ENCODE data around the gene PNPLA7.
"Not testable (repeated sequence)": the region's sequence is repeated elsewhere in the genome, so short reads cannot be mapped to it uniquely, and the experiment has no call there.

Gene PNPLA7

DNA sequence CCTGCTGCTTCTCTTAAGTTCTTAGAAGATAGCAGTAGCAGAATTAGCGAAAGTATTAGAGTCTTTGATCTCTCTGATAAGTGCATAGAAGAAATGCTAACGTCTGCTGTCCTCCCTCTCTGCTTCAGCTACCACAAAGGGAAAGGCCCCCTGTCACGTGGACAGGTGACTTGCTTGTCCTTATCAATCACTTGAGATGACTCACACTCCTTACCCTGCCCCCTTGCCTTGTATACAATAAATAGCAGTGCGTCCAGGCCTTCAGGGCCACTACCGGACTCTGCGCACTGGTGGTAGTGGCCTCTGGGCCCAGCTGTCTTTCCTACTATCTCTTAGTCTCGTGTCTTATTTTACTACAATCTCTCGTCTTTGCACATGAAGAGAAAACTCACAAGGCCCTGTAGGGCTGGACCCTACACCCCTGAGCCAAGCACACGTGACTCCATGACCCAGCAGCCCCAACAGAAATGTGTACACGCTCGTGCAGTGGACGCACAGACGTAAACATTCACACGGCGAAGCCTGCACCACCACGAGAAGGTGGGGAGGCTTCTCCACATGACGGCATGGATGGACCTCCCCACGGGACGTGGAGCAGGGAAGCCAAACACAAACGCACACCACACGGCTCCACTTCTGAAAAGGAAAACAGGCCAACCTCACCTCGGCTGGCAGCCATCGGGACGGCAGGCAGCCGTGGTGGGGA is 38.3 kb downstream of the PNPLA7 start:
- DNase-seq: no peak

DNA sequence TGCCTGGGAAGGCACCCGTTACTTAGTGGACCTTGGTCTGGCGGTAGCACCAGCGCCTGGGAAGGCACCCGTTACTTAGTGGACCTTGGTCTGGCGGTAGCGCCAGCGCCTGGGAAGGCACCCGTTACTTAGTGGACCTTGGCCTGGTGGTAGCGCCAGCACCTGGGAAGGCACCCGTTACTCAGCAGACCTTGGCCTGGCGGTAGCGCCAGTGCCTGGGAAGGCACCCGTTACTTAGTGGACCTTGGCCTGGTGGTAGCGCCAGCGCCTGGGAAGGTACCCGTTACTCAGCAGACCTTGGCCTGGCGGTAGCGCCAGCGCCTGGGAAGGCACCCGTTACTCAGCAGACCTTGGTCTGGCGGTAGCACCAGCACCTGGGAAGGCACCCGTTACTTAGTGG is 39.1 kb downstream of the PNPLA7 start:
- DNase-seq: not testable (repeated sequence)

DNA sequence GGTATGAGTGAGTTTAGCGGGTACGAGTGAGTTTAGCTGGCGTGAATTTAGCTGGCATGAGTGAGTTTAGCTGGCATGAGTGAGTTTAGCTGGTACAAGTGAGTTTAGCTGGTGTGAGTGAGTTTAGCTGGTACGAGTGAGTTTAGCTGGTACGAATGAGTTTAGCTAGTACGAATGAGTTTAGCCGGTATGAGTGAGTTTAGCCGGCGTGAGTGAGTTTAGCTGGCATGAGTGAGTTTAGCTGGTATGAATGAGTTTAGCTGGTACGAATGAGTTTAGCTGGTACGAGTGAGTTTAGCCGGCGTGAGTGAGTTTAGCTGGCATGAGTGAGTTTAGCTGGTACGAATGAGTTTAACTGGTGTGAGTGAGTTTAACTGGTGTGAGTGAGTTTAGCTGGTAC is 41.0 kb downstream of the PNPLA7 start:
- no peak for DNase-seq

DNA sequence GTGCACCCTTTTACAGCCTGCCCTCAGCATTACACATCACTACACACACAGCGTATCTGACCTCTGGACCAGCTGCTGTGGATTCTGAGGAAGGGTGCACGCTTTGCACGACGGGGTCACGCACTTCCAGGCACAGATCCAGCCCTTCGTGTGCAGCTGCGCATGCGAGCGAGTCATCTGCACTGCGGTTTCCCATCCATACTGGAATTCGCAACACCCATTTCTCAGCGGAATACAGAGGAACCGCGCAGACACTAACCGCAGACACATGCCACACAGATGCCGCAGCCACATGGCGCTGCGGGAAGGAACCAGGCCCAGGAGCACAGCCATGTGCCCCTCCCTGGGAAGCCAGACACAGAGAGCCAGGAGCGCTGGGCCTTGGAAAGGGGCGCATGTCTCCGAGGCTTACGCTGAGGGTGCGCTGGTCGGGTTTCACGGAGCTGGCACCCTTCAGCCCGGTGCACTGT is 43.5 kb downstream of the PNPLA7 start:
- DNase-seq: no peak

DNA sequence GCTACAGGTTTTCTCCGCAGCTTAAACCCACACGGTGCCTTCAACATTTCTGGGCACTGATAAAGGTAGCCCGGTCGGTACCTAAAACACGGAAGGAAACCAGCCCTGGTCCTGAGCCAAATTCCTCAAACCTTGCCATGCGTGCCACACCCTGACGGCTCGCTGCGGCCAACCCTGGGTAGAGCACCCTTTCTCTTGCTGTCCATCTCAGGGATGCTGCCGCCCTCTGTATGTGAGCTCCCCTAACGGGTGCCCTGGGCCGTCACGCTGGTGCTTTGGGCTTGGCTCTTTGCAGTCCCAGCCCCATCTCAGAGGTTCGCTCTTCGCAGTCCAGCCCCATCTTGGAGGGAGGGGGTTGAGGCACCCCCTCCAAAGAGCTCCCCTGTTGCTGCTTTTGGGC is 43.9 kb downstream of the PNPLA7 start:
- no peak for DNase-seq

DNA sequence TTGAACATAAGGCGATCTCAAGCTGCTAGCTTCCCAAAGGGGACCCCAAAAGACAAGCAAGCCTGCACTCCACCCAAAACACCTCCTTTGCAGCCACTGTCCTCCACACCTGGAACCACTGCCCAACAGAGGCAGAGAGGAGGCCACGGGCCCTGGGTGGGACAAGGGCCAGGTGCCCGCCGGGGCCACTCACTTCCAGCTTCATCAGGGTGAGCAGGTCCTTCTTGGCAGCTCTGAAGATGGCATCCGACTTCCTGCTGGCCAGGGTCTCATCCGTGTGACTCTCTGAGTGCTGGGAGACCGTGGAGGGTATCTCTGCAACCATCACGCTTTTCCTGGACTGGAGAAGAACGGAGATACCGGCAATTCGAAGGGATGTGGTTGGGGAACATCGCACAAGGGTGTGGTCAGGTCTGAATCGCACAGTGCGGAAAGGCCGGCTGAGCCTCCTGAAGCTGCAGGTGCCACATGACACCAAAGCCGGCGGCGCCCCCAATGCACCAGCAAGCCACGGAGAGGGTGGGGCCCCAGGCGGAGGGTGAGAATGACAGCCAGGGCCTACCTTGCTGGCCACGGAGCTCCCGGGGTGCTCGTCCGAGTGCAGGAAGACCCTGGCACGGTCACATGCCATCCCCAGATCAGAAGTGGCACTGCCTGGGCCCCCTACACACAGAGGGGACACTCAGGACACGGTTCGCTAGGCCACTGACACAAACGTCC is 44.6 kb downstream of the PNPLA7 start:
- DNase-seq: no peak

DNA sequence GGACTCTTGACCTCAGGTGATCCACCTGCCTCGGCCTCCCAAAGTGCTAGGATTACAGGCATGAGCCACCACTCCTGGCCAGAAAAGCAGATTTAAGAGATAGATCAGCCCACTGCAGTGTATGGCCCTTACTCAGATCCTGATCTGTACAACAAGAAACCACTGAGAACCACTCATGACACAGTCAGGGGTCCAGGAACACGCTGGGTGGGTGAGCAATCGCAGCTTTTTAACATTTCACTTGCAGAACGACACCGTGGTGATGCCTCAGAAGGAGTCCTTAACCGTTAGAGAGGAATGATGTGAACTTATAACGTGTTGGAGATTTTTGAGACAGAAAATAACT is 45.8 kb downstream of the PNPLA7 start:
- DNase-seq: no peak

DNA sequence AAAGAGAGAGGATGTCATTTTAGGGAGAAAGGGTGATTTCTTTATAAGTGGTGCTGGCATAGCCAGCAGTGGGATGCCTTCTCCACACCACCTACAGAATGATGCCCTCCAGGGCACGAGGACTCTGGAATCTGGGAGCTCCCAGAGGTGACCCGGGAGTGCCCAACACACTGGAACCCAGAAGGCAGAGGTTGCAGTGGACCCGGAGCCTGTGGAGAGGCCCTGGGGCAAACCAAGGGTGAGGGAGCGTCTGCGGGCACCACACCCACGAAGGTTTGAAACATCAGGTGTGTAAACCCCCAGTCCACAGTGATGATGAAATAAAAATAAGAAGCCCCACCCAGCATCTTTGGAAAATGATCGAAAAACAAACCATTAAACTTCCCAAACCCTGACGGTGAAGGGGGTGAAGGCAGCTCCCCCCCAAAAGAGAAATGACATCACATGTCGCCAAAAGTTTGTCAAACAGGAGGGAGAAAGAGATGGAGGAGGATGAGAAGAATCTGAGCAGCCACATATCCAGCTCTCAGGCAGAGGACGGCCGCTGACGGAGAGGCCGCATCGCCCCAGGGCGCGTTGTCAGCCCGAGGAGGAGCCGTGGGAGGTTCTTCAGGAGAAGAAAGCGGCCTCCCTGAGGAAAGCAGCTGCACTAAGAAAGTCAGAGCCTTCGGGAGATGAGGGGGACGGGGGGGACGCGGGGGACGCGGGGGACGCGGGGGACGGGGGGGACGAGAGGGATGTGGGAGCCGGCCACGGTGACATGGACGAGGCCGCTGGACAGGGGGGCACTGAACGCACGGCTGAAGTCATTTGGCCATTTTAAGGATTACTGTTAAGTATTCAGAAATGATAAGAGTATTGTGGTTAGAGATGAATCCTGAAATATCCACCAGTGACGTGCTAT is 47.9 kb downstream of the PNPLA7 start:
- DNase-seq: no peak

DNA sequence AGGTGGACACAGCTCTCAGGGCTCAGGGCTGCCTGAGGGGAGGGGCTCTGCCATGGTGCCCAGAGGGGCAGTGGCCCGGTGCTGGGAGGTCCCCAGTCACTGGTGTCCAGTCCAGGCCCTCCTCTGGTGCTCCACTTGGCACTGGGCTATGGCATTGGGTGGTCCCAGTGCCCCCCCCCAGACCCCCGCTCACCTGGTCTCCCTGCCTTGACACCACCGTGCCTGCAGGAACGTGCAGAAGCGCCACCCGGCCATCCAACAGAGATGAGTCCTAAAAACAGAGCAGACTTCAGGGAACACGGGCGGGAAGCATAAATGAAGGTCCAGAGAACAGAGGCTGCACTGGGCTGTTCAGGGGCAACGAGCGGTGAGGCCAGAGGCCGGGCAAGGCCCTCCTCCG is 48.7 kb downstream of the PNPLA7 start:
- no peak for DNase-seq

DNA sequence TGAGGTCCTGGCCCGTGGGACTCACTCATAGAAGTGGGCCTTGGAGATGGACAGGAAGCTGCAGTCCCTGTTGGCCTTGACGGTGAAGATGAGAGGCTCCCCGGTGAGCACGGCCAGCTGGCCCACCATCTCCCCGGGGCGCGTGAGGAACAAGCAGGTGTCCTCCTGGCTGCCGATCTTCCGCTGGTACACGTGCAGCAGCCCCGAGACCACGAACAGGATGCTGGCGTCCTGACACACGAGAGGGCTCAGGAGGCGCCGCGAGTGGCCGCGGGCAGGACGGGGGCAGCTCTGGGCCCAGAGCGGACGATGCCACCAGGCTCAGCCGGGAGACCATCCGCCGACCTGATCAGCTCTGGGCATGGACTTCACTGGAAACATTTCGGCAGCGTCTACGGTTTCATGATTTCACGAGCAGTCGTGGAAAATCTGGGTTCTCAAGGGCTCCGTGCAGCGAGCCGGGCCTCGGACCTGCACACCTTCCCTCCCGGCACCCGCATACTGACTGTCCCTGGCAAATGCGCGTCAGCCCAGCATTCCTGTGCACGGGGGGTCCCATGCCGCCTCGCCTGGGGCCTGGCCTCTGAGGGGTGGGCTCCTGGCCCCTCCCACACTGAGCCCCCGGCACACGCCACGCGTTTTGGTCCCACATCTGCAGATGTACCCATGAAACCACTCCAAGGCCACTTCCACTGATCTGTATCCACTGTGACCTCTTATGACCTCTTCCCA is 49.4 kb downstream of the PNPLA7 start:
- no peak for DNase-seq

DNA sequence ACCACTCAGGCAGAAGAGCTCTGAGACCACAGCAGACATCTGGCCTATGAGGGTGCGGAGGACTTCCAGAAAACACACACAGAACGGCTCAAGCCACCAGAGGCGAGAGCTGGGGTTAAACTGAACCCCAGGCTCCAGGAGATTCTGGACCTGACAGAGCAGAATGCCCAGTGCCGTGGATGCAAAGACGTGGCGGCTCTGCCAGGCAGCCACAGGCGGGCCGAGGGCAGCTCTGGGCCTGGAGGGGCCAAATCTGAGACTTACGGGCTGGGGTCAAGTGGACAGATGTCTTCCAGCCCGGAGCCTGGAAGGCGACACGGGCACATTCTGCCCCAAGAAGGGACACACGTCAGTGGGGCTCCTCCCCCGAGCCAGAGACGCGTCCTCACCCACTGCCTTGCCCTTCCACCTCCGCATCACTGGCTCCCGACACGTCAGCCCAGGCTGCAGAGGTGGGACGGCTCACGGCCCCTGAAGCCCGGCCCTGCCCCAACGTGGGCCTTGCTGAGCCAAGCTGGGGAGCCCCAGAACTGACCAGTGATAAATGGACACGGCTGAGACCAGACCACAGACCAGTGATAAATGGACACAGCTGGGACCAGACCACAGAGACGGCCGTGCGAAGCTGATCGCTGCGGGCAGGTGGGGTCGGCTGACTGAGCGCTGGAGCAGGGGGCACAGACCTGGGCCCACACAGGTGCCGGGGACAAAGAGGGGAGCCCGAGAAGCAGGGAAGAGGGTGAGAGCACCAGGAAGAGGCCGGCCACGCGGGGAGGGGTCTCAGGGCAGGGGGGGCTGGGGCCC is 50.1 kb downstream of the PNPLA7 start:
- no peak for DNase-seq

DNA sequence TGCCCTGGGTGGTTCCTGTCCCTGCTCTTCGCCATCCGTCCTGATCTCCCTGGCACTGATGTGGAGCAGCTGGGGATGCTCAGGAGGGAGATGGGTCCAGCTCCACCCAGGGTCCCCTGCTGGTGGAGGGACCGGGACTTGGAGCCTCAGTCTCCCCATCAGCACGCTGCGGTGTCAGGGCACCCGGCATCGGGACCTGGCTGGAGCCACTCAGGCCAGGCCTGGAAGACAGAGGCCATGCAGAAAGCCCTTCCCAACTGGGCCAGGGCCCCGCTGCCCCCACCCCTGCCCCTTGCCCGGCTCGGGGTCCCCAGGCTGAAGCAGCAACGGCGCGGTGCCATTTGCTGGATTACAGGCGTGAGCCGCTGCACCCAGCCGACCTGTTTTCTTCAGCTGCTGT is 50.8 kb downstream of the PNPLA7 start:
- DNase-seq: no peak

DNA sequence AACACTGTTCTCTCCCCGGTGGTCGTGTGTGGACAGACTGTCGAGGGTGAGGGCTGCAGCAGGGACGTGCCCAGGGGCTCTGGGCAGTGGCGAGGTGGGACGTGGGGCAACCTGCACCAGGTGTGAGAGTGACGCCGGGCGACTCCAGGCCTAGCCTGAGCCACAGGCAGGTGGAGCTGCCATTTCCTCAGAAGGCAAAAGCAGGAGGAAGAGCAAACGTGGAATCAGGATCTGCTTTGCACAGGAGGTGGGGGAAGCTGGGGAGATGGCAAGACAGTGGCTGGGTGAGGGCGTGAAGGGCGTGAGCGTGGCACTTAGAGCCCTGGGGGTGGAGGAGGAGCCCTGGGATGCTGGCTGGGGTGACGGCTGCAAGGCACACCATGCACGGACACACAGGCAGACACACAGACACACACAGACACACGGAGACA is 51.5 kb downstream of the PNPLA7 start:
- no peak for DNase-seq

DNA sequence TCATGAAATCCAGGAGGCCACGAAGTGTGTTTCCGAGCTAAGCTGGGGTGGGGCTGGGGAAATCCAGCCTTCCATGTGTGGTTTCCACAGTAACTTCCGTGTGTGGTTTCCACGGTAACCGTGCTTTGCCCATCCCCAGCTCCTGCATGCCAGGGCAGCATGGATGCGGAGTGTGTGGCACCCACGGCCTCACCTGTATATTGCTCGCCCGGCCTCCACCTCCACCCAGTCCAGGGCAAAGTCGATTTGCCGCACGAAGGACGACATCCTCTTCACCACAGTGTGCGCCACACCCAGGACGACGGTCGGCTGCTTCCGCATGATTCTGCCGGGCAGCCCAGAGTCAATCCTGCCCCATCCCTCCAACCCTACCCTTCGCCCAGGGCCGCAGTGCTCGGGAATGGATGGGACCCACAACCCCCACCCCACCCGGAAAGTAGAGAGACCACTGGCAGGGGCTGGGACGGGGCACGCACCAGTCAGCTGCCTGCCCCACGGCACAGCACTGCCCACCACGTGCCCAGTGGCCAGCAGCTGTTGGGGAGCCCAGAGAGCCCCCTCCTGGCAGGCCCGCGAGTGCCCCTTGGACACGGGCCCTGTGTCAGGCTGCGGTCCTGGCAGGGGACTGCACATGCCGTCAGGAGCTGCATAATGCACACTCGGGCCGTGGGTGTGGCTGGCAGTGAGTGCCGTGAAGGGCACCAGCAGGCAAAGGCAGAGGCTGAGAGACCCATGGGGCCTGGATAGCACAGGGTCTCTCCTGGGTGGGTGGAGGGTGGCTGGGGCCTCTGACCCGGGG is 52.1 kb downstream of the PNPLA7 start:
- DNase-seq: no peak

DNA sequence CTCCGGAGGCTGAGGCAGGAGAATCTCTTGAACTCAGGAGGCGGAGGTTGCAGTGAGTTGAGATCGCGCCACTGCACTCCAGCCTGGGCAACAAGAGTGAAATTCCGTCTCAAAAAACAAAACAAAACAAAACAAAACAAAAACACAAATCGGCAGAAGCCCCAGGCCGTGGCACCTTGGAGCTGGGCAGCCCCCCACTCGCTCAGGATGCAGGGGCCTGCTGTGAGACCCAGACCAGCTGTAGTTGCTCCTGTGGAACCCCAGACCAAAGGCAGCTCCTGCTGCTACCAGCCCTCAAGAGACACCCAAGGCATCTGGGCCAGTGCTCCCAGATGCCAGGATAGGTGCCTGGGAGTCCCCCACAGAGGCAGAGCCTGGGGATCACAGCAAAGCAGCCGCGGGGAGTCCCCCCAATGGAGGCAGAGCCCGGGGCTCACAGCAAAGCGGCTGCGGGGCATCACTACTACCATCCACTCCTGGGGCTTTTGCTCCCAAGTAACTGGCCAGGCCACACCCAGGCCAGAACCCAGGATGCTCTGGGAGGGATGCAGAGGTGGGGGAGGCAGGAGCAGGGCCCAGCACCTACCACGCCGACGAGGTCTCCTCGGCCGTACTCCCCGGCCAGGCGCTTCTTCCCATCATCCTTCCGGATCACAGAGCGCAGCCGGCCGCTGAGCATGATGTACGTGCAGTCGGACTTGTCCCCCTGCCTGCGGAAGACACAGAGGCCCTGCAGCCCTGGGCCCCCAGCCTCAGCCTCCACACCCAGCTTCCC is 53.4 kb downstream of the PNPLA7 start:
- DNase-seq: no peak

DNA sequence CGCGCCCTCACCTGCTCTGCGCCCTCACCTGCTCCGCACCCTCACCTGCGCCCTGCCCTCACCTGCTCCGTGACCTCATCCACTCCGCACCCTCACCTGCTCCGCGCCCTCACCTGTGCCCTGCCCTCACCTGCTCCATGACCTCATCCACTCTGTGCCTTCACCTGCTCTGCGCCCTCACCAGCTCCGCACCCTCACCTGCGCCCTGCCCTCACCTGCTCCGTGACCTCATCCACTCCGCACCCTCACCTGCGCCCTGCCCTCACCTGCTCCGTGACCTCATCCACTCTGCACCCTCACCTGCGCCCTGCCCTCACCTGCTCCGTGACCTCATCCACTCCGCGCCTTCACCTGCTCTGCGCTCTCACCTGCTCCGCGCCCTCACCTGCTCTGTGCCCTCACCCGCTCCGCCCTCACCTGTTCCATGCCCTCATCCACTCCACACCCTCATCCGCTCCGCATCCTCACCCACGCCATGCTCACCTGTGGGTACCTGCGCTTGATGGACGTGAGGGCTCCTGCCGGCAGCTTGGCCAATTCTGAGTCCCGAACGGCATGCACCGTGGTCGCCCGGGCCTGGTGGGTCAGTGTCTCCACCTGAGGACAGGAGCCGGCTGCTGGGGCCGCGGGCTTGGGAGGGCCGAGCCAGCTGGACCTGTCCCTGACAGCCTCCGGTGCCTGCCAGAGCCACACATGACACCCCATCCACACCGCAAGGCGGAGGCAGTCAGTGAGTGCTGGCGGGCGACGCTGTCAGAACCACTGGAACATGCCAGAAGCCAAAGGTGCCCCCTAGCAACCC is 55.5 kb downstream of the PNPLA7 start:
- no peak for DNase-seq

DNA sequence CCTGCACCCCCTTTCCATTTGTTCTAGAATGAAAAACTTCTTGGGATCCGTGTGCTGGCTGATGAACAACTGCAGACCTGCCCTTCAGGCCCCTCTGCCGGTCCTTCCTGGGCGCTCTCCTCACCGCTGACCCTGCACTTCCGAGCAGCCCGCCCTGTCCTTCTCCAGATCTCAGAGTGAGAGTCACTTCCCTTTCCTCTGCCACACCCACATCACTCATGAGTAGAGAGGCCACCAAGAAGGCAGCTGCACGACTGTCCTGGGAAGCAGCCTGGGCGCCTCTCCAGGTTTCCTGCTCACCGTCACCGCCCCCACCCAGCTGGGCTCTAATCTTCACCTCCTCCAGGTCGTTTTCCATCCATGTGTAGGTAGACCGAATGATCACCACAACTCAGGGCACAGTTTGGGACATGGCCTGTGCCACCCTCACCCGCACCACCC is 56.1 kb downstream of the PNPLA7 start:
- DNase-seq: no peak

DNA sequence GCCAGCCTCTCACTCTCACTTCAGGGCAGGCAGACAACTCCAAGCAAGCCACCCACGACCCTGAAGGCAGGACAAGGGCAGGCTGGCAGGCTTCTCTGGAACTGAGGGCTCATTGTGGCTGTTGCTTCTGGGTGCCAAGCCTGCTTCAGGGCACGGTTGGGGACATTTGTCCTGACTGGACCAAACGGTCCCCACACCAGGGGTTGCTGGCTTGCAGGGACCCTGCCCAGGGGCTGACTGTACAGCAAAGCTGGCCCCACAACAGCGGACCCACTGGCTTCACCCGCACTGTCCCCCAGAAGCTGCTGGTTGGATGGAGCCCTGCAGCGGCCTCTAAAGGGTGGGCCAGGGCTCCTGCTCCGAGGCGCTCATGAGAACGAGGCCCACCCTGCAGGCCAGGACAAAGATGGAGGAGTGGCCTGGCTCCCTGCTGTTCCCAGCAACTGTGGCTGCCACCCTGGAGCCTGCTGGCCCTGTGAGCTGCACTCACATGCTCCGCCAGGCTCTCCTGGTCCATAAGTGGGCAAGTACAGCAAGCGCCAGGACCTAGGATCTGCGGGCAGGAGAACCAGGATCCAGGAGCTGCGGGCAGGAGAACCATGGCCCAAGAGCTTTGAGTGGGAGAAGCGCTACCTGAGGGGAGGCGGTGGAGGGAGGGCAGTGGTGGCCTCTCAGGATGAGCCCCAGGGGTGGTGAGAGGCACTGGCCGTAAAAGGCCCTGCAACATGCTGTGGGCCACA is 56.7 kb downstream of the PNPLA7 start:
- DNase-seq: no peak

Data from stimulated activated CD4-positive, alpha-beta T cell treated with anti-CD3 and anti-CD28 coated beads, Interleukin-15, amount 100 ng/mL, for 24 hours (primary cell).